WTC11 (cell line): ENCODE results near the gene ABCD4. TPM values are rescaled to one million over a fixed set of nuclear protein-coding genes. Genes with fewer than 3 reads are reported as not detected.

ENCODE experiments used
- ATAC-seq: fragments of 200-7000 bp; cut with Tn5 transposase; 2 replicates; pipeline ENCODE4 v1.10.0; 2021; ENCODE audit warnings: mild to moderate bottlenecking, moderate library complexity
- CTCF ChIA-PET: fragments of 300-600 bp; sonication (Branson Sonifier 250); formaldehyde crosslinking; loops from one replicate; lab custom pipeline; 2021; ENCODE audit warnings: antibody characterized with exemption; lab: Charles Lee
- POLR2A ChIA-PET: fragments of 350-600 bp; sonication (Branson Sonifier 250); formaldehyde crosslinking; loops from one replicate; lab custom pipeline; 2021; ENCODE audit warnings: antibody characterized with exemption; lab: Charles Lee
- DNase-seq: peaks from one replicate; pipeline ENCODE4 v3.0.0; 2021; ENCODE audit warnings: low spot score
- H3K27ac Mint-ChIP-seq: 2 replicates; pipeline ENCODE4 v1.8.0; 2021; ENCODE audit warnings: mixed read lengths
- H3K27me3 Mint-ChIP-seq: 2 replicates; pipeline ENCODE4 v1.8.0; 2021; ENCODE audit warnings: low read depth, mild to moderate bottlenecking, moderate library complexity, mixed read lengths
- H3K36me3 Mint-ChIP-seq: 2 replicates; pipeline ENCODE4 v1.8.0; 2021; ENCODE audit warnings: mixed read lengths
- H3K4me1 Mint-ChIP-seq: 2 replicates; pipeline ENCODE4 v1.8.0; 2022; ENCODE audit warnings: mixed read lengths
- H3K4me3 Mint-ChIP-seq: 2 replicates; pipeline ENCODE4 v1.8.0; 2021; ENCODE audit warnings: mild to moderate bottlenecking, moderate library complexity, mixed read lengths
- H3K9me3 Mint-ChIP-seq: 2 replicates; pipeline ENCODE4 v1.8.0; 2021; ENCODE audit warnings: mixed read lengths
- CREB1 ChIP-seq: sonication (generic); formaldehyde crosslinking; IDR thresholded peaks from 2 replicates; pipeline ENCODE4 v1.8.0; 2023; ENCODE audit warnings: mild to moderate bottlenecking, missing genetic modification reagents
- HMGA2 ChIP-seq: fragments of 250-450 bp; sonication (Bioruptor Pico); IDR thresholded peaks from 2 replicates; pipeline ENCODE4 v1.4.0; 2021; ENCODE audit warnings: mild to moderate bottlenecking, moderate library complexity
- JAZF1 ChIP-seq: fragments of 250-450 bp; sonication (Bioruptor Pico); IDR thresholded peaks from 2 replicates; pipeline ENCODE4 v1.9.0; 2021; ENCODE audit warnings: moderate library complexity, mild to moderate bottlenecking, inconsistent platforms
- JUN ChIP-seq: sonication (generic); formaldehyde crosslinking; IDR thresholded peaks from 2 replicates; pipeline ENCODE4 v1.8.0; 2023; ENCODE audit warnings: mild to moderate bottlenecking, missing genetic modification reagents
- KAT7 ChIP-seq: sonication (generic); formaldehyde crosslinking; IDR thresholded peaks from 2 replicates; pipeline ENCODE4 v1.8.1; 2023; ENCODE audit warnings: missing genetic modification reagents, mild to moderate bottlenecking, borderline replicate concordance
- MXD4 ChIP-seq: fragments of 250-450 bp; sonication (Bioruptor Pico); IDR thresholded peaks from 2 replicates; pipeline ENCODE4 v1.8.0; 2021; ENCODE audit warnings: mild to moderate bottlenecking, moderate library complexity, borderline replicate concordance
- MYBL2 ChIP-seq: sonication (generic); formaldehyde crosslinking; IDR thresholded peaks from 2 replicates; pipeline ENCODE4 v1.8.1; 2023; ENCODE audit warnings: mild to moderate bottlenecking, moderate library complexity, missing genetic modification reagents
- NR1H2 ChIP-seq: sonication (generic); formaldehyde crosslinking; IDR thresholded peaks from 2 replicates; pipeline ENCODE4 v1.9.0; 2021; ENCODE audit warnings: mild to moderate bottlenecking, moderate library complexity, missing genetic modification reagents
- SMAD3 ChIP-seq: sonication (generic); formaldehyde crosslinking; IDR thresholded peaks from 2 replicates; pipeline ENCODE4 v1.8.0; 2022; ENCODE audit warnings: missing genetic modification reagents, mild to moderate bottlenecking, borderline replicate concordance
- ZNF263 ChIP-seq: sonication (generic); formaldehyde crosslinking; IDR thresholded peaks from 2 replicates; pipeline ENCODE4 v1.8.1; 2022; ENCODE audit warnings: low read depth, mild to moderate bottlenecking, moderate library complexity, missing genetic modification reagents
- total RNA-seq: library from RNA; stranded (reverse); gene quantifications from 3 replicates; pipeline ENCODE4 v1.2.3, GENCODE V29; 2021
- TF ChIP-seq, protein P1 (sequence below): fragments of 250-450 bp; sonication (Bioruptor Pico); IDR thresholded peaks from 2 replicates; pipeline ENCODE4 v1.8.0; 2021; ENCODE audit warnings: mild to moderate bottlenecking
- TF ChIP-seq, protein P2 (sequence below): sonication (generic); formaldehyde crosslinking; IDR thresholded peaks from 2 replicates; pipeline ENCODE4 v1.8.1; 2023; ENCODE audit warnings: mild to moderate bottlenecking, missing genetic modification reagents
- TF ChIP-seq, protein P3 (sequence below): sonication (generic); formaldehyde crosslinking; IDR thresholded peaks from 2 replicates; pipeline ENCODE4 v1.8.1; 2023; ENCODE audit warnings: mild to moderate bottlenecking, missing genetic modification reagents, moderate library complexity
- TF ChIP-seq, protein P4 (sequence below): sonication (generic); formaldehyde crosslinking; IDR thresholded peaks from 2 replicates; pipeline ENCODE4 v1.8.1; 2022; ENCODE audit warnings: mild to moderate bottlenecking, missing genetic modification reagents, moderate library complexity, borderline replicate concordance
- TF ChIP-seq, protein P5 (sequence below): sonication (generic); formaldehyde crosslinking; IDR thresholded peaks from 2 replicates; pipeline ENCODE4 v1.8.0; 2023; ENCODE audit warnings: missing genetic modification reagents, mild to moderate bottlenecking, borderline replicate concordance
- TF ChIP-seq, protein P6 (sequence below): sonication (generic); formaldehyde crosslinking; conservative IDR thresholded peaks from 2 replicates; pipeline ENCODE4 v1.8.1; 2022; ENCODE audit warnings: mild to moderate bottlenecking, missing genetic modification reagents
- TF ChIP-seq, protein P7 (sequence below): sonication (generic); formaldehyde crosslinking; IDR thresholded peaks from 2 replicates; pipeline ENCODE4 v1.8.0; 2022; ENCODE audit warnings: mild to moderate bottlenecking, missing genetic modification reagents

ABCD4 gene
- total RNA-seq, 1 experiment from 2014 or later = 90.2 TPM

DNA sequence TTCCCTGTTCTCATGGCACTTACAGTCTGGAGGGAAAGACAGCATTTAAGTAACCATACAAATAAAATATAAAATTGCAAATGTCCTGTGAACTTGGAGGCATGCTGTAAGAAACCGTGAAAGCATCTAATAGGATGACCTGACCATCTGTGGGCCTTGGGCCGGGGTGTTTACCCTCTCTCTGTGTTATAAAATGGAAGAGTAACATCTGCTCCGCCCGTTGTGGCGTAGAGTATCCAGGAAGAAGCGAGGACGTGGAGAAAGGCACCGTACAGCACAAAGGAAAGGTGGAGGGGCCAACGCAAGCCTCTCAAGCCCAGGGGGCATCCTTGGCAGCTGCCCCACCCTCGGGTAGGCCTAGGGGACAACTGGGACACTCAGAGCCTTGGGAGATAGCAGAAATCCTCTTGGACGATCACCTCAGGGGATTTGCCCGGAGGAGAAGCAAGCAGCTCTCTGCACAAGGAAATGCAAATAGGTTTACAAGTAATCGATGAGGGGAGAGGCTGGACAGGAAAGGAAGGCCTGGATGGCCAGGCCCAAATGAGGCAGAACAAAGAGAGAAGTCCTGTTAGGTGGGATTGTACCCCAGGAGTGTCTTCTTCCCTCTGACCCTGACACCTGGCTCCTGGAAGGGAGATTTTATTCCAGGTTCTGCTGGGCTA, 37.3 kb downstream of the ABCD4 start:
- H3K4me3 Mint-ChIP-seq = no peak overlapping the region
- H3K4me1 Mint-ChIP-seq = peaks cover 15% of the 10 kb centered on the region
- H3K27me3 Mint-ChIP-seq = peaks cover under 1% of the 10 kb centered on the region
- H3K27ac Mint-ChIP-seq = no peak overlapping the region
- H3K36me3 Mint-ChIP-seq = no peaks in the 10 kb centered on the region
- H3K9me3 Mint-ChIP-seq = no peaks in the 10 kb centered on the region
- ChIA-PET CTCF (interaction anchor here (1.2 to 3.9 kb wide), 2 partner anchors 8 to 29 kb away, joined by 5 to 24 read pairs; no protein-coding TSS in a partner anchor), POLR2A (no interaction called here)
- DNase-seq (no peak), ATAC-seq (no peak)
- TF ChIP-seq, protein P1, sequence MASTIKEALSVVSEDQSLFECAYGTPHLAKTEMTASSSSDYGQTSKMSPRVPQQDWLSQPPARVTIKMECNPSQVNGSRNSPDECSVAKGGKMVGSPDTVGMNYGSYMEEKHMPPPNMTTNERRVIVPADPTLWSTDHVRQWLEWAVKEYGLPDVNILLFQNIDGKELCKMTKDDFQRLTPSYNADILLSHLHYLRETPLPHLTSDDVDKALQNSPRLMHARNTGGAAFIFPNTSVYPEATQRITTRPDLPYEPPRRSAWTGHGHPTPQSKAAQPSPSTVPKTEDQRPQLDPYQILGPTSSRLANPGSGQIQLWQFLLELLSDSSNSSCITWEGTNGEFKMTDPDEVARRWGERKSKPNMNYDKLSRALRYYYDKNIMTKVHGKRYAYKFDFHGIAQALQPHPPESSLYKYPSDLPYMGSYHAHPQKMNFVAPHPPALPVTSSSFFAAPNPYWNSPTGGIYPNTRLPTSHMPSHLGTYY (CRISPR knock-in tag) = no peak
- no peak for TF ChIP-seq MXD4
- no peak for TF ChIP-seq KAT7
- no peak for TF ChIP-seq NR1H2 (CRISPR knock-in tag)
- no peak for TF ChIP-seq JAZF1 (CRISPR knock-in tag)
- TF ChIP-seq, protein P2, sequence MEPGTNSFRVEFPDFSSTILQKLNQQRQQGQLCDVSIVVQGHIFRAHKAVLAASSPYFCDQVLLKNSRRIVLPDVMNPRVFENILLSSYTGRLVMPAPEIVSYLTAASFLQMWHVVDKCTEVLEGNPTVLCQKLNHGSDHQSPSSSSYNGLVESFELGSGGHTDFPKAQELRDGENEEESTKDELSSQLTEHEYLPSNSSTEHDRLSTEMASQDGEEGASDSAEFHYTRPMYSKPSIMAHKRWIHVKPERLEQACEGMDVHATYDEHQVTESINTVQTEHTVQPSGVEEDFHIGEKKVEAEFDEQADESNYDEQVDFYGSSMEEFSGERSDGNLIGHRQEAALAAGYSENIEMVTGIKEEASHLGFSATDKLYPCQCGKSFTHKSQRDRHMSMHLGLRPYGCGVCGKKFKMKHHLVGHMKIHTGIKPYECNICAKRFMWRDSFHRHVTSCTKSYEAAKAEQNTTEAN (CRISPR knock-in tag) = no peak
- TF ChIP-seq CREB1 = no peak

DNA sequence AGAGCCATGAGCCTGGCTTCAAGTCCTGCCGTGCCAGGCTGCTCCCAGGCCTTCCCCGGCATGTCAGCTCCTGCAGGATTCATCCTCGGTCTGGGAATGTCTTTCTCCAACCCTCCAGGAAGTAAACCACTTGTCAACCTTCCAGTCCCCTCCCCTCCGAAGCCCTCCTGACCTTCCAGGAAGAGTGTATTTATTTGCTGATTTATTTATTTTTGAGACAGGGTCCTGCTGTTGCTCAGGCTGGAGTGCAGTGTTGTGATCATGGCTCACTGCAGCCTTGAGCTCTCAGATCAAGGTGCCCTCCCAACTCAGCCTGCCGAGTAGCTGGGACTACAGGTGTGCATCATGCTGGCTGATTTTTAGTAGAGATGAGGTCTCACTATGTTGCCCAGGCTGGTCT, 38.8 kb downstream of the ABCD4 start:
- POLR2A ChIA-PET = no interaction called here
- H3K9me3 Mint-ChIP-seq = no peaks in the 10 kb centered on the region
- peaks cover 15% of the 10 kb centered on the region for H3K4me1 Mint-ChIP-seq

More for the DNA sequence above, 38.8 kb downstream of the ABCD4 start:
- no peak overlapping the region for H3K4me3 Mint-ChIP-seq
- ATAC-seq (no peak), DNase-seq (no peak)
- CTCF ChIA-PET = interaction anchor here (0.6 to 1.3 kb wide), 4 partner anchors 16 to 136 kb away, joined by 3 read pairs; no protein-coding TSS in a partner anchor
- peaks cover 16% of the 10 kb centered on the region for H3K27me3 Mint-ChIP-seq
- TF ChIP-seq HMGA2 (CRISPR knock-in tag) = no peak
- no peak for TF ChIP-seq SMAD3 (CRISPR knock-in tag)
- TF ChIP-seq, protein P3, sequence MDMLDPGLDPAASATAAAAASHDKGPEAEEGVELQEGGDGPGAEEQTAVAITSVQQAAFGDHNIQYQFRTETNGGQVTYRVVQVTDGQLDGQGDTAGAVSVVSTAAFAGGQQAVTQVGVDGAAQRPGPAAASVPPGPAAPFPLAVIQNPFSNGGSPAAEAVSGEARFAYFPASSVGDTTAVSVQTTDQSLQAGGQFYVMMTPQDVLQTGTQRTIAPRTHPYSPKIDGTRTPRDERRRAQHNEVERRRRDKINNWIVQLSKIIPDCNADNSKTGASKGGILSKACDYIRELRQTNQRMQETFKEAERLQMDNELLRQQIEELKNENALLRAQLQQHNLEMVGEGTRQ (CRISPR knock-in tag) = no peak
- TF ChIP-seq CREB1 = no peak
- TF ChIP-seq, protein P4, sequence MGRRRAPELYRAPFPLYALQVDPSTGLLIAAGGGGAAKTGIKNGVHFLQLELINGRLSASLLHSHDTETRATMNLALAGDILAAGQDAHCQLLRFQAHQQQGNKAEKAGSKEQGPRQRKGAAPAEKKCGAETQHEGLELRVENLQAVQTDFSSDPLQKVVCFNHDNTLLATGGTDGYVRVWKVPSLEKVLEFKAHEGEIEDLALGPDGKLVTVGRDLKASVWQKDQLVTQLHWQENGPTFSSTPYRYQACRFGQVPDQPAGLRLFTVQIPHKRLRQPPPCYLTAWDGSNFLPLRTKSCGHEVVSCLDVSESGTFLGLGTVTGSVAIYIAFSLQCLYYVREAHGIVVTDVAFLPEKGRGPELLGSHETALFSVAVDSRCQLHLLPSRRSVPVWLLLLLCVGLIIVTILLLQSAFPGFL (CRISPR knock-in tag) = no peak
- TF ChIP-seq, protein P5, sequence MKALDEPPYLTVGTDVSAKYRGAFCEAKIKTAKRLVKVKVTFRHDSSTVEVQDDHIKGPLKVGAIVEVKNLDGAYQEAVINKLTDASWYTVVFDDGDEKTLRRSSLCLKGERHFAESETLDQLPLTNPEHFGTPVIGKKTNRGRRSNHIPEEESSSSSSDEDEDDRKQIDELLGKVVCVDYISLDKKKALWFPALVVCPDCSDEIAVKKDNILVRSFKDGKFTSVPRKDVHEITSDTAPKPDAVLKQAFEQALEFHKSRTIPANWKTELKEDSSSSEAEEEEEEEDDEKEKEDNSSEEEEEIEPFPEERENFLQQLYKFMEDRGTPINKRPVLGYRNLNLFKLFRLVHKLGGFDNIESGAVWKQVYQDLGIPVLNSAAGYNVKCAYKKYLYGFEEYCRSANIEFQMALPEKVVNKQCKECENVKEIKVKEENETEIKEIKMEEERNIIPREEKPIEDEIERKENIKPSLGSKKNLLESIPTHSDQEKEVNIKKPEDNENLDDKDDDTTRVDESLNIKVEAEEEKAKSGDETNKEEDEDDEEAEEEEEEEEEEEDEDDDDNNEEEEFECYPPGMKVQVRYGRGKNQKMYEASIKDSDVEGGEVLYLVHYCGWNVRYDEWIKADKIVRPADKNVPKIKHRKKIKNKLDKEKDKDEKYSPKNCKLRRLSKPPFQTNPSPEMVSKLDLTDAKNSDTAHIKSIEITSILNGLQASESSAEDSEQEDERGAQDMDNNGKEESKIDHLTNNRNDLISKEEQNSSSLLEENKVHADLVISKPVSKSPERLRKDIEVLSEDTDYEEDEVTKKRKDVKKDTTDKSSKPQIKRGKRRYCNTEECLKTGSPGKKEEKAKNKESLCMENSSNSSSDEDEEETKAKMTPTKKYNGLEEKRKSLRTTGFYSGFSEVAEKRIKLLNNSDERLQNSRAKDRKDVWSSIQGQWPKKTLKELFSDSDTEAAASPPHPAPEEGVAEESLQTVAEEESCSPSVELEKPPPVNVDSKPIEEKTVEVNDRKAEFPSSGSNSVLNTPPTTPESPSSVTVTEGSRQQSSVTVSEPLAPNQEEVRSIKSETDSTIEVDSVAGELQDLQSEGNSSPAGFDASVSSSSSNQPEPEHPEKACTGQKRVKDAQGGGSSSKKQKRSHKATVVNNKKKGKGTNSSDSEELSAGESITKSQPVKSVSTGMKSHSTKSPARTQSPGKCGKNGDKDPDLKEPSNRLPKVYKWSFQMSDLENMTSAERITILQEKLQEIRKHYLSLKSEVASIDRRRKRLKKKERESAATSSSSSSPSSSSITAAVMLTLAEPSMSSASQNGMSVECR (CRISPR knock-in tag) = no peak
- TF ChIP-seq JUN (CRISPR knock-in tag) = no peak
- TF ChIP-seq, protein P6, sequence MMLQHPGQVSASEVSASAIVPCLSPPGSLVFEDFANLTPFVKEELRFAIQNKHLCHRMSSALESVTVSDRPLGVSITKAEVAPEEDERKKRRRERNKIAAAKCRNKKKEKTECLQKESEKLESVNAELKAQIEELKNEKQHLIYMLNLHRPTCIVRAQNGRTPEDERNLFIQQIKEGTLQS = no peak
- no peak for TF ChIP-seq MYBL2 (CRISPR knock-in tag)
- no peak for TF ChIP-seq ZNF263 (CRISPR knock-in tag)
- TF ChIP-seq, protein P7, sequence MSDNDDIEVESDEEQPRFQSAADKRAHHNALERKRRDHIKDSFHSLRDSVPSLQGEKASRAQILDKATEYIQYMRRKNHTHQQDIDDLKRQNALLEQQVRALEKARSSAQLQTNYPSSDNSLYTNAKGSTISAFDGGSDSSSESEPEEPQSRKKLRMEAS = no peak
- no peaks in the 10 kb centered on the region for H3K36me3 Mint-ChIP-seq
- no peak overlapping the region for H3K27ac Mint-ChIP-seq
